Nephron progenitor cell (in vitro differentiated cells): ENCODE results near the gene SELPLG.

ENCODE experiments used
- DNase-seq: peaks from one replicate; pipeline ENCODE4 v3.0.0; 2021
- H3K27ac Mint-ChIP-seq: 2 replicates; pipeline ENCODE4 v1.8.0; 2021; ENCODE audit warnings: mild to moderate bottlenecking, moderate library complexity, mixed read lengths
- H3K27me3 Mint-ChIP-seq: 2 replicates; pipeline ENCODE4 v1.8.0; 2021; ENCODE audit warnings: mild to moderate bottlenecking, low read depth, mixed read lengths; ENCODE audit not compliant: poor library complexity
- H3K36me3 Mint-ChIP-seq: 2 replicates; pipeline ENCODE4 v1.8.0; 2021; ENCODE audit warnings: low read depth, mixed read lengths
- H3K4me1 Mint-ChIP-seq: 2 replicates; pipeline ENCODE4 v1.8.0; 2021; ENCODE audit warnings: mixed read lengths
- H3K4me3 Mint-ChIP-seq: 2 replicates; pipeline ENCODE4 v1.8.0; 2021; ENCODE audit warnings: mild to moderate bottlenecking, moderate library complexity, mixed read lengths
- H3K9me3 Mint-ChIP-seq: 2 replicates; pipeline ENCODE4 v1.8.0; 2021; ENCODE audit warnings: mild to moderate bottlenecking, moderate library complexity, mixed read lengths
- CTCF ChIP-seq: fragments of 200-600 bp; sonication (generic); IDR thresholded peaks from 2 replicates; pipeline ENCODE4 v1.5.0; 2021; ENCODE audit warnings: antibody characterized with exemption

SELPLG gene

GRCh38 chr12:108676707-108677106, 43.0 kb upstream of the SELPLG start:
- peaks cover 22% of the 10 kb centered on the region for H3K4me1 Mint-ChIP-seq
- no peak overlapping the region for H3K4me3 Mint-ChIP-seq
- no peaks in the 10 kb centered on the region for H3K27me3 Mint-ChIP-seq
- H3K9me3 Mint-ChIP-seq, result no peaks in the 10 kb centered on the region
- no peak for DNase-seq
- H3K36me3 Mint-ChIP-seq, result peaks cover 47% of the 10 kb centered on the region
- H3K27ac Mint-ChIP-seq, result no peak overlapping the region
- no peak for TF ChIP-seq CTCF

- TF ChIP-seq CTCF, result no peak
- no peak for DNase-seq
- Mint-ChIP-seq H3K4me3 (no peak overlapping the region), H3K27me3 (no peaks in the 10 kb centered on the region), H3K9me3 (no peaks in the 10 kb centered on the region), H3K36me3 (peaks cover 53% of the 10 kb centered on the region), H3K4me1 (peaks cover 29% of the 10 kb centered on the region), H3K27ac (peak overlapping the region; percentile 88)
Measured at GRCh38 chr12:108675792-108676191, 42.1 kb upstream of the SELPLG start.

GRCh38 chr12:108672054-108672453, 38.4 kb upstream of the SELPLG start:
- no peak for TF ChIP-seq CTCF
- no peaks in the 10 kb centered on the region for H3K9me3 Mint-ChIP-seq
- peaks cover 49% of the 10 kb centered on the region for H3K4me1 Mint-ChIP-seq
- no peaks in the 10 kb centered on the region for H3K27me3 Mint-ChIP-seq
- H3K36me3 Mint-ChIP-seq, result peaks cover 51% of the 10 kb centered on the region
- no peak overlapping the region for H3K4me3 Mint-ChIP-seq
- no peak for DNase-seq
- H3K27ac Mint-ChIP-seq, result no peak overlapping the region

GRCh38 chr12:108671110-108671509, 37.4 kb upstream of the SELPLG start:
- Mint-ChIP-seq H3K9me3 (no peaks in the 10 kb centered on the region), H3K4me3 (peak overlapping the region; percentile 7), H3K36me3 (peaks cover 44% of the 10 kb centered on the region), H3K27ac (peak overlapping the region; percentile 96), H3K27me3 (no peaks in the 10 kb centered on the region), H3K4me1 (peaks cover 53% of the 10 kb centered on the region)
- TF ChIP-seq CTCF, result no peak
- DNase-seq, result no peak

GRCh38 chr12:108670066-108670631, 36.5 kb upstream of the SELPLG start:
- Mint-ChIP-seq H3K4me1 (peaks cover 48% of the 10 kb centered on the region), H3K27ac (peak overlapping the region; percentile 86), H3K27me3 (no peaks in the 10 kb centered on the region), H3K9me3 (no peaks in the 10 kb centered on the region), H3K36me3 (peaks cover 37% of the 10 kb centered on the region), H3K4me3 (peak overlapping the region; percentile 32)
- DNase-seq, result no peak
- TF ChIP-seq CTCF, result no peak

GRCh38 chr12:108668542-108668941, 34.8 kb upstream of the SELPLG start:
- H3K27me3 Mint-ChIP-seq, result no peaks in the 10 kb centered on the region
- H3K4me3 Mint-ChIP-seq, result no peak overlapping the region
- TF ChIP-seq CTCF, result no peak
- no peak for DNase-seq
- no peaks in the 10 kb centered on the region for H3K9me3 Mint-ChIP-seq
- H3K36me3 Mint-ChIP-seq, result peaks cover 24% of the 10 kb centered on the region
- H3K27ac Mint-ChIP-seq, result no peak overlapping the region
- H3K4me1 Mint-ChIP-seq, result peaks cover 49% of the 10 kb centered on the region
